ENCODE results near the gene TRNAU1AP. TPM values are rescaled to one million over a fixed set of nuclear protein-coding genes. Genes with fewer than 3 reads are reported as not detected.
"Not testable (repeated sequence)": the region's sequence is repeated elsewhere in the genome, so short reads cannot be mapped to it uniquely, and the experiment has no call there.

Gene TRNAU1AP
- total and polyA plus RNA-seq, 11 donors, result 7.9 to 26.6 (median 15.5) TPM

DNA sequence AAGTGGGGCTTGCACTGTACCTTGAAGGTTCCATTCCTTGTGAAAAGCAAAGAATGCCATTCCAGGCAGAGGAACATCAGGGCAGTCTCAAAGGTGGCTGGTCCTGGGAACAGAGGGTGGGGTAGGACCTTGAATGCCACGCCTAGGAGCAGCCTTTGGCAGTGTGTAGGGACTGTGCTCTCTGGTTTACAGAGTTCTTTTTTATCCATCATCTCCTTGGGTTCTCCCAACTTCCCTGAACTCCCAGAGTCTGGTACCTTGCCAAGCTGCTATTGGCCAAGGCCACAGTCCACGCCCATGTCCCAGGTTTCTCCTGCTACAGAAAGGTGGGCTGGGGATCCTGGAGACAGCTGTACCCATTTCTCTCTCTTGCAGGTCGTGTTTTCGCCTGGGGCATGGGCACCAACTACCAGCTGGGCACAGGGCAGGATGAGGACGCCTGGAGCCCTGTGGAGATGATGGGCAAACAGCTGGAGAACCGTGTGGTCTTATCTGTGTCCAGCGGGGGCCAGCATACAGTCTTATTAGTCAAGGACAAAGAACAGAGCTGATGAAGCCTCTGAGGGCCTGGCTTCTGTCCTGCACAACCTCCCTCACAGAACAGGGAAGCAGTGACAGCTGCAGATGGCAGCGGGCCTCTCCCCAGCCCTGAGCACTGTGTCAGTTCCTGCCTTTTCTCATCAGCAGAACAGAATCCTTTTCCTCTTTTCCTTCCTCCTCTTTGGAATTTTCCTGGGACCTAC lies 15.3 kb upstream of the TRNAU1AP start:
- no peak for TF ChIP-seq POLR2A (IDR thresholded peaks at IDR 0.05)
- TF ChIP-seq, protein P1, sequence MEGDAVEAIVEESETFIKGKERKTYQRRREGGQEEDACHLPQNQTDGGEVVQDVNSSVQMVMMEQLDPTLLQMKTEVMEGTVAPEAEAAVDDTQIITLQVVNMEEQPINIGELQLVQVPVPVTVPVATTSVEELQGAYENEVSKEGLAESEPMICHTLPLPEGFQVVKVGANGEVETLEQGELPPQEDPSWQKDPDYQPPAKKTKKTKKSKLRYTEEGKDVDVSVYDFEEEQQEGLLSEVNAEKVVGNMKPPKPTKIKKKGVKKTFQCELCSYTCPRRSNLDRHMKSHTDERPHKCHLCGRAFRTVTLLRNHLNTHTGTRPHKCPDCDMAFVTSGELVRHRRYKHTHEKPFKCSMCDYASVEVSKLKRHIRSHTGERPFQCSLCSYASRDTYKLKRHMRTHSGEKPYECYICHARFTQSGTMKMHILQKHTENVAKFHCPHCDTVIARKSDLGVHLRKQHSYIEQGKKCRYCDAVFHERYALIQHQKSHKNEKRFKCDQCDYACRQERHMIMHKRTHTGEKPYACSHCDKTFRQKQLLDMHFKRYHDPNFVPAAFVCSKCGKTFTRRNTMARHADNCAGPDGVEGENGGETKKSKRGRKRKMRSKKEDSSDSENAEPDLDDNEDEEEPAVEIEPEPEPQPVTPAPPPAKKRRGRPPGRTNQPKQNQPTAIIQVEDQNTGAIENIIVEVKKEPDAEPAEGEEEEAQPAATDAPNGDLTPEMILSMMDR (IDR thresholded peaks at IDR 0.05), result no peak
- Histone ChIP-seq H3K27ac (no peak overlapping the region), H3K36me3 (peaks cover 0 to 50% (median 0%) of the 10 kb centered on the region in 9 donors), H3K4me3 (no peak overlapping the region), H3K9me3 (no peaks in the 10 kb centered on the region), H3K27me3 (no peaks in the 10 kb centered on the region), H3K4me1 (no peaks in the 10 kb centered on the region)
- ATAC-seq (peak in 3 of 4 donors; percentile 28 to 81 (median 81)), DNase-seq (no peak)
- 64 to 81% (median 68%) methylated on average over 8 of the region's 8 CpGs for WGBS, 4 donors
- intact Hi-C loops (cut with DNase I), result loop anchor here in 1 of 10 donors (10.0 kb wide), 1 partner anchor 327 kb away; no protein-coding TSS in a partner anchor

DNA sequence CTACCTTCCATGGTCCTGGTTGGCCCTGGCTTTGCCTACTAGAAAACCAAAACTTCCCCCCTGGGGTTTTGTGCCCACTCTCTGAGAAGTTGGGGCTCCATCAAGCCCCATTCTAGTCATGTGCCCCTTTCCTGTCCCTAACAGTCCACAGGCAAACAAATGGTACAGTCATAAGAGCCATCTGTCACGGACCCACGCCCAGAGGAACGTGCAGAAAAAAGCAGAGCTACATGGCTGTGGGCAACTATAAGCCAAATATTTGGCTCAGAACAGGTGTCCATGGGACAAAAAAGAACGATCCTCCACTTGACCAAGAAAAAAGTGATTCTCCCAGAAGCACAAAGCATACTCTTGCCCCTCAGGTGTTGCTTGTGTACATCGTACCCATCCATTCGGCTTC lies 14.6 kb upstream of the TRNAU1AP start:
- ATAC-seq, result no peak
- Histone ChIP-seq H3K27me3 (no peaks in the 10 kb centered on the region), H3K4me3 (no peak overlapping the region), H3K27ac (no peak overlapping the region), H3K9me3 (no peaks in the 10 kb centered on the region), H3K36me3 (peaks cover 0 to 47% (median 0%) of the 10 kb centered on the region in 9 donors), H3K4me1 (no peaks in the 10 kb centered on the region)
- intact Hi-C loops (cut with DNase I), result loop anchor here in 1 of 10 donors (10.0 kb wide), 1 partner anchor 327 kb away; no protein-coding TSS in a partner anchor
- DNase-seq, result no peak
- TF ChIP-seq POLR2A (IDR thresholded peaks at IDR 0.05), result no peak
- TF ChIP-seq, protein P1 (IDR thresholded peaks at IDR 0.05), result no peak
- 89 to 92% (median 90%) methylated on average over 6 of the region's 6 CpGs for WGBS, 4 donors

- H3K4me1 ChIP-seq, result no peaks in the 10 kb centered on the region
- no peak for ATAC-seq
- H3K9me3 ChIP-seq, result no peaks in the 10 kb centered on the region
- no peak overlapping the region for H3K4me3 ChIP-seq
- TF ChIP-seq, protein P1 (IDR thresholded peaks at IDR 0.05), result no peak
- TF ChIP-seq POLR2A (IDR thresholded peaks at IDR 0.05), result no peak
- peaks cover 0 to 30% (median 0%) of the 10 kb centered on the region in 9 donors for H3K36me3 ChIP-seq
- DNase-seq, result no peak
- no peak overlapping the region for H3K27ac ChIP-seq
- H3K27me3 ChIP-seq, result no peaks in the 10 kb centered on the region
- intact Hi-C loops (cut with DNase I), result no loop called here
- 88 to 93% (median 91%) methylated on average over 7 of the region's 7 CpGs for WGBS, 4 donors
Observed at GRCh38 chr1:28540651-28541050, 12.2 kb upstream of the TRNAU1AP start.

DNA sequence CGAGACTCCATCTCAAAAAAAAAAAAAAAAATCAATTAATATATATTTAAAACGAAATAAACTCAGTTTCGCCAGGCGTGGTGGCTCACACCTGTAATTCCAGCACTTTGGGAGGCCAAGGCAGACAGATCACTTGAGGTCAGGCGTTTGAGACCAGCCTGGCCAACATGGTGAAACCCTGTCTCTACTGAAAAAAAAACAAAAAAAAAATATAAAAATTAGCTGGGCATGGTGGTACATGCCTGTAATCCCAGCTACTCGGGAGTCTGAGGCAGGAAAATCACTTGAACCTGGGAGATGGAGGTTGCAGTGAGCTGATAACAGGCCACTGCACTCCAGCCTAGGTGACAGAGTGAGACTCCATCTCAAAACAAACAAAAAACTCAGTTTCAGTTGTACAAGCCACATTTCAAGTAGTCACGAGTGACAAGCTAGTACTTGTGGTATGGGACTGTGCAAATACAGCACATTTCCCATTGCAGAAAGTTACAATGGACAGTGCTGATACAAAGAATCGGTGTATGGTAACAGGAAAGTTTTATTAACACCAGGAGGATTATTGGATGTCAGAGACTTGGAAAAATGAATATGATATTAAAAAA lies 11.4 kb upstream of the TRNAU1AP start:
- intact Hi-C loops (cut with DNase I); H3K4me1 ChIP-seq; H3K9me3 ChIP-seq; DNase-seq; ATAC-seq; H3K4me3 ChIP-seq; H3K27ac ChIP-seq; H3K27me3 ChIP-seq: not testable (repeated sequence)
- 88 to 97% (median 93%) methylated on average over 8 of the region's 8 CpGs for WGBS, 4 donors
- peaks cover 0 to 22% (median 0%) of the 10 kb centered on the region in 9 donors for H3K36me3 ChIP-seq
